GM19193 (cell line): Measurements from ENCODE around the gene NALF2.

Source experiments
- POLR2A ChIP-seq: IDR thresholded peaks from 4 replicates; pipeline ENCODE4 v1.6.1; 2011; ENCODE audit not compliant: insufficient read depth, insufficient read length; ENCODE audit errors: extremely low read depth

NALF2 gene

DNA sequence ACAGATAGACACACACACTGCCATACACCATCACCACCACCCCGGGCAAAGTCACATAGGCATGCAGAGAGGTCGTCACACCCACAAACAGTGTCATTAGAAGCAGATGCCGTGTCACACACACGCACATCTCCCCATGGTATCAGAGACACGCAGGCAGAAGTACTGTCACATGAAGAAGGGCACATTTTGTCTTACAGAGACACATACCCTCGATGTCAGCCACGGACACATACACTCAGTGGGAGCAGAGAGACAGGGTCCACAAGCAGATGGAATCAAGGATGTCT lies 3.3 kb downstream of the NALF2 start:
- no peak for TF ChIP-seq POLR2A

- no peak for TF ChIP-seq POLR2A
Measured at GRCh38 chrX:69508610-69509009, 4.5 kb downstream of the NALF2 start.

DNA sequence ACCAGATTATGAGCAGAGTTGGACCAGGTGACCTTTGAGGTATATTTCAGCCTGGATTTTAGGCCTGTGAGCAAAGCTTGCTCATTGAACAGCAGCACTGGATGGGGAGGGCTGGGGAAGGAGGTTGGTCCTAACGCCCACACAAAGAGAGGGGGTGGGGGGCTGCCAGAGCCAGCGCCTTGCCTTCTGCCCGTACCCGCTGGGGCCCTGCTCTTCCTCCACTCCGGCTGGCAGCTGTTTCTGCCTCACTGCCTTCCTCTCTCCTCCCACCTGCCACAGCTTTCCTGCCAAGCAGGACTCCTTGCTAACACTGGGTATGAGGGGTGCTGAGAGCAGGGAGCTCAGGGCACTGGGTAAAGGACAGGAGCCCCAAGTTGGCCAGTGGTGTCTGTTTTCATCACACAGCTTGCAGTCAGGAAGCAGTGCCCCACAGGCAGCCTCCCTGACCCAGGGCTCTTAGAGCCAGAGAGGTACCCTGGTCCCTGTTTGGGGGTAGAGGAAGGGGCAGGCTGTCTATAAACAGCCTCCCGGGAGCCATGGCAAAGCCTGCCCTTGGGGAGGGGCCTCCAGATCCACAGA lies 6.1 kb downstream of the NALF2 start:
- no peak for TF ChIP-seq POLR2A

DNA sequence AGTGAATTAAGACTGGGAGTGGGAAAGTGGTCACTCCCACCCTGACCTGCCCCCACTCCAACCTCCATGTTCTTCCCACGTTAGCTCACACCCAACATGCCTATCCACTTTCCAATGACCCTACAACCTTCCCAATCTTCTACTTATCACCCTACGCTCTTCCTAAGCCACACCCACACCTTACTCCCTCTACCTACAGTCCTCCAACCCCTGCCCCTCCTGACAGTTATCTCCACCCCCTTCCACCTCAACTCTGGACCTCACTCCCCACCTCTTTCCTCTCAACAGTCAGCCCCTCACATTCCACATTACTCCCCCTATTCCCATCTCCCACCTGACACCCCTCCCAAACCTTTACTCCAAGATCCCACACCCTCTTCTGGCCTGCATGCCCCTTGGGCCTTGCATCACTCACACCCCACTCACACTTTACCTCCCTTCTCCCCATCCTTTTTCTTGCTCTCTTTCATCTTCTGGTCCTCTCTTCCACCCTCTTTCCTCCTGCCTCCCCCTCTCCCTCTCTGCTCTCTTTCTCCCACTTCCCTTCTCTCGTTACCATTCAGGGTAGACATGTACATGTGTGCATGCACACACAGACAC lies 6.9 kb downstream of the NALF2 start:
- no peak for TF ChIP-seq POLR2A

GRCh38 chrX:69522052-69522451 lies 17.9 kb downstream of the NALF2 start:
- no peak for TF ChIP-seq POLR2A

- no peak for TF ChIP-seq POLR2A
Measured at GRCh38 chrX:69523314-69523713, 19.2 kb downstream of the NALF2 start.

- no peak for TF ChIP-seq POLR2A
Measured at GRCh38 chrX:69524781-69525363, 20.7 kb downstream of the NALF2 start.

- no peak for TF ChIP-seq POLR2A
Measured at GRCh38 chrX:69530306-69530705, 26.2 kb downstream of the NALF2 start.

- no peak for TF ChIP-seq POLR2A
Measured at GRCh38 chrX:69531031-69531755, 27.1 kb downstream of the NALF2 start.

- no peak for TF ChIP-seq POLR2A
Measured at GRCh38 chrX:69535661-69536060, 31.5 kb downstream of the NALF2 start.

- TF ChIP-seq POLR2A = no peak
Measured at GRCh38 chrX:69538321-69538876, 34.3 kb downstream of the NALF2 start.

GRCh38 chrX:69539437-69539836 lies 35.3 kb downstream of the NALF2 start:
- no peak for TF ChIP-seq POLR2A

DNA sequence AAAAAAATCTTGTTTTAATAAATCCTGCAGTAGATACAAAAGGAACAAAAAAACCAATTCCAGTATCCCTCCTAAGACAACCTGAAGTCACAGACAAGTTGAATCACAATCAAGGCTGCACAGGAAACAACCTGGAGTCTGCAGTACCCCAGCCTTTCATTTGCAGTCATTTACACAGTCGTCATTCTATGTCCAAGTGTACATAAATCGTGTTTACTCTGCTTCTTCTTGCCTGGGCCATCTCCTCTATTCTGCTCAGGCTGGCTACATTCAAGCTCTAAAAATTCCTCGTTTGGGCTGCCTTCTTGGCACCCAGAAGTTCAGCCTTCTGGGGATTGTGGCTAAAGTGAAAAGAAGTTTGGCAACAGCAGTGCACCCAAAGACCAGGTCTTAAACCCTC lies 37.8 kb downstream of the NALF2 start:
- TF ChIP-seq POLR2A = no peak

GRCh38 chrX:69543572-69543971 lies 39.4 kb downstream of the NALF2 start:
- no peak for TF ChIP-seq POLR2A

DNA sequence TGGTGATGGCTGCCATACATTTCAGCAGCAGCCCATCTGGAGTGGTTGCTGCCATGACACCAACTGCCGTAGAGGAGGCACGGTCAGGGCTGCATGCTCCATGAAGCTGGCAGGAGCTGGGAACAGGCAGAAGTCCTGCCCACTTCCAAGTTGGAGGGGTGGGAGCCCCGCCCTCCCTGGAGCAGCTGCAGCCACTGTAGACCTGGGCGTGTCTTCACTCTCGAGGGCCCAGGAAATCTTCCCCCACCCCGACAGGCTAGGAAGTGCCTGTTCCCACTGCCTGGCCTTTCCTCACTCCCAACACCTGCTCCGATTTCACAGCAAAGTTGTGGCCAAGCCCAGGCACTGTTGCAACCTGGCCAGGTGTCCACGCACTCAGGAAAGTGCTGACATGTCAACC lies 42.3 kb downstream of the NALF2 start:
- TF ChIP-seq POLR2A = no peak

GRCh38 chrX:69546978-69547377 lies 42.9 kb downstream of the NALF2 start:
- TF ChIP-seq POLR2A = no peak
